ENCODE data around the gene ZKSCAN1. TPM values are rescaled to one million over a fixed set of nuclear protein-coding genes. Genes with fewer than 3 reads are reported as not detected.

ZKSCAN1 gene
- polyA plus RNA-seq, 1 donor, result 37.6 TPM

DNA sequence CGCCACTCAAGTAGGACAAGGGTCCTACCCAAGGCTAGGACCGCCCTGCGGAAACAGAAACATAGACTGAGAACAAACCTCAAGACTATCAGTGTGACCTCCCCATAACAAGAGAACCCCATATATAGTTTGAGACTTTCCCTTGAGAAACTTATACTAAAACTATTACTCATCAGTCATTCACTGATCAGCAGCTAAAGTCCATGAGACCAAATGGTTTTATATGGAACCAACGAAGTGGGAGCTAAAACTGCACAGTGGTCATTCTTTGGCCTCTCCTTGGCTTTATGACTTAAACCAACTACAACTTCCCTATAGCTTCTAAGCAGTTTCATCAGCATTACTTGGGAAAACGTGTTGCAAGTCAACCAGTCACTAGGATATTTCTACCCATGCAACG lies 20.5 kb downstream of the ZKSCAN1 start:
- DNase-seq (ENCODE audit: low read depth), result no peak

- DNase-seq (ENCODE audit: low read depth), result no peak
Observed at GRCh38 chr7:100038326-100038725, 22.9 kb downstream of the ZKSCAN1 start.

GRCh38 chr7:100040575-100040974 lies 25.2 kb downstream of the ZKSCAN1 start:
- DNase-seq (ENCODE audit: low read depth), result no peak

DNA sequence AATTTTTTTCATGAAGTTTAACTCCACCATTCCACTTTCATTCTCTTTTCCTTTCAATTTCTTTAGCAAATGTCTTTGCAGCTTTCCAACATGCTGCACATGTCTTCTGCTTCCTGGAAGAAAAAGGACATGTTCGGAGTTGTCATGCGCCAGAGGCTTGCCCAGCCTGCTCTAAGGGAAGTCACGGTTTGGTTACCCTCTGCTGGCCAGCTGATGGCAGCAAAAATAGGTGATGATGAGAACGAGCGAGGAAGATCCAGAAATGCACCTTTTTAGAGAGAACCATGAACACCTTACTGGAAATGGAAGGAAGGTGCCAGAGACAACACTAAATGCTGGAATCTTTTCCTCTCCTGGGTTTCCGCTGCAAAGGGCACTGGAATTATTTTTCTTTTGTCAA lies 29.3 kb downstream of the ZKSCAN1 start:
- DNase-seq (ENCODE audit: low read depth), result no peak

GRCh38 chr7:100048680-100049079 lies 33.3 kb downstream of the ZKSCAN1 start:
- DNase-seq (ENCODE audit: low read depth), result no peak

DNA sequence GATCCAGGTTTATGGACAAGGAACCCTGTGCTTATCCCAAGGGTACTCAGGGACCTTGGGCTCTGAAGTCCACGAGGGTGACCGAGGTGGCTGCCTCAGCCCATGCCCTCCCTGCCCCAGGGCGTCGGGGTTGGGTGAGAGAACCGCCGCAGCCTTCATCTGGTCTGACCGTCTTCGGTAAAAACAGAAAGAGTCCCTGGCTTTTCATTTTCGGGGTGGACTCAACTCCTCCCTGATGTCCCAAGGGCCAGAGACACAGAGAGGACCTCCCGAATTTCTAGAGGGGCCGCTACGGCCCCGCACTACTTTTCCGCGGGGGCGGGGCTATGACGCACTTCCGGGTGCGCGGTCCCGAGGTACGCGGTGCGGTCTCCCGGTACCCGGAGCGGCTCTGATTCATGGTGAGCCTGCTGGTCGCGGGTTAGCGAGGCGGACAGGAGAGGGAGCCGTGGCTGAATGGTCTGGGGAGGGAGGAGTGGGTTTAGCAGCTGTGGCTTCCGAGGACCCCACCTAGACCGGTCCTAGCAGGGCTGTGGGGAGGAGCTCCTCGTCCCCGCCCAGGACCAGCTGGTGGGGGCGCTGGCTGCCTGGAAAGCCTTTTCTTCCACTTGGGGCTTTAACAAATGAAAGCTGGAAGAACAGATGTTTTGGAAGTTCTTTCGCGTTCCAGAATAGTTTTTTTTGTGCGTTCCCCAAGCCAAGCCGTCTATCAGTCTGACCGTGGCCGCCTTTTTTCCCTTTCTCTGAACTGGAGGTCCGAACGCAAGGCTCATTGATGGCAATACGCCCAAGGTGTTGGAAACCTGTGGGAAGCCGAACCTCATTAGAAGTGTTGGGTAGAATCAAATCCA lies 34.3 kb downstream of the ZKSCAN1 start, which contains the start of gene ZSCAN21:
Gene ZSCAN21 (plus strand): TSS at position 334 of the 851 bp plus-strand sequence. CDS start 7,233 bp downstream, outside the sequence.
- peak; percentile 60 for DNase-seq (ENCODE audit: low read depth)

DNA sequence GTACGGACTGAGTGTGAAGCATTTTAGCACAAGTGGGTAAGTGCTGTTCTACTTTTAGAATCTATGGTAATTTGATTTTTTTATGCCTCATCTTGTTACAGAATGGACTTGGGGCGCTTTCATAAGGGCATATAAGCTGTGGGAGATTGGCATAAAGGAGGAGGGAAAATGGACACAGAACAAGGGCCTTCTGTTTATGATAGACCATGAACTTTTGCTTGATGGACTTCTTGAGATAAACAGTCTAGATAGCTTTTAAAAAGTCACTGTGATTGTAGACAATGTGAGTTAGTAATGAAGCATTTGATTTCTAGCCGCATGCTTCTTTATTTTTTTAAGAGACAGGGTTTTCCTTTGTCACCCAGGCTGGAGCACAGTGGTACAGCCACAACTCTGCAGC lies 36.2 kb downstream of the ZKSCAN1 start:
- no peak for DNase-seq (ENCODE audit: low read depth)

GRCh38 chr7:100053215-100053614 lies 37.8 kb downstream of the ZKSCAN1 start:
- DNase-seq (ENCODE audit: low read depth), result no peak

- no peak for DNase-seq (ENCODE audit: low read depth)
Observed at GRCh38 chr7:100057006-100057405, 41.6 kb downstream of the ZKSCAN1 start.

- no peak for DNase-seq (ENCODE audit: low read depth)
Observed at GRCh38 chr7:100059251-100059739, 43.9 kb downstream of the ZKSCAN1 start.

DNA sequence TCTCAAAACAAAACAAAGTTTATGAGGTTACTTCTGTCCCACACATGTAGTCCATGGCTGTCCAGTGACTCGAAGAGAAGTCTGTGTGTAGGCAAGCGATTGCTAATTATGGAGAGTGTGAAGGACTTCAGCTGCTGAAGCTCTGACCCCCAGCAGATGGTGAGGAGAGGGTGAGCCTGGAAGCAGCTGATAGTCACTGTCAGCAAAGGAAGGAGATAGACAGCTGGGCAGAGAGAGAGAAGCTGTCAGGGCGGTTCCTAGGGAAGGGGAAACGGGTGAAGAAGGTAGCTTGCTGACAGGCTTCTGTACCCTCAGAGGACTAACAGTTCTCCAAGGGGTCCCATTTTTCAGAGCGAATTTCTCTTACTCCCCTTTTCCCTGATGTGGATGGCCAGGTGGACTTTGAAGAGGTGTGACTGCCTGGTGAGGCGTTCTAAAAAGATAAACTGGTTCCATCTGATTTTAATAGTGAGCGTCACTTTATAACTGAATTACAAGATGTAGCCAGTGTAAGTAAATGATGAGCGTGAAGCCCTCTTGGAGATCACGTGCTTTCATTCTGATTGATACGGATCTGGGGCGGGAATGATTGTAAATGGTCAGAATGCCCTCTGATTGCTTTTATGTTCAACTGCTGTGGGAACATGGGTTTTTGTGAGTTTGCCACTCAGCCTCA lies 46.3 kb downstream of the ZKSCAN1 start:
- no peak for DNase-seq (ENCODE audit: low read depth)

GRCh38 chr7:100063376-100063775 lies 48.0 kb downstream of the ZKSCAN1 start:
- DNase-seq (ENCODE audit: low read depth), result no peak

GRCh38 chr7:100064162-100064561 lies 48.8 kb downstream of the ZKSCAN1 start:
- DNase-seq (ENCODE audit: low read depth), result no peak

DNA sequence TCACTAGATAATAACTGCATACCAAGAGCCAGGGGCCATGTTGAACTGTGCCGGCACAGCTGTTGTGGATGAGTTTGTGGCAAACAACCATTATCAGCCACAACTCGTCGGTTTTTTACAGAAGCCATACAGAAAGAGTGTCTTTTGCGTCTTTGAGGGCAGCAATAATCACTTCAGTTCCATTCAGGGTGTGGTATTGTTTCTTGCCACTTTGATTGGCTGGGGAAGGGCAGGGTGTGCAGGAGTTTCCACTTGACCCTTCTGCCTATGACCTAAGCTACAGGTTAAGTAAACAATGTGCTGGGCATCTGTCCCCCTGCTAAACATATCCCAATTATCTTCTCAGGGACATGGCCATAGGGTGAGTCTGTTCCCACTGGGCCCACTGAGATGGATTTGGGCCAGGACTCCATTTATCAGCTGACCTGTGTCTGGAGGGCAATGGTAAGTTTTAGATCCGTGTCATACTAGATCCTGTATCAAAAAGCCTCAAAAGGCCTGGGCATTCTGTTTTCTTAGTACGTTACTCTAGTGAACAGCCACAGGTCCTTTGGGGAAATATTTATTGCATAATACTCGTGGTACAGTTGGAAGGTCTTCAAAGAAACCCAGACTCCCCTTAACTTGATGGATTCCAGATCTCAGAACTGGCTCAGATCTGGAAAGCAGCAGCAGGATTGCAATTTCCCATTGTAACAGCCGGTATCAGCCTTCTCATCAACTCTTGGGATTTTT lies 50.2 kb downstream of the ZKSCAN1 start:
- DNase-seq (ENCODE audit: low read depth), result no peak

DNA sequence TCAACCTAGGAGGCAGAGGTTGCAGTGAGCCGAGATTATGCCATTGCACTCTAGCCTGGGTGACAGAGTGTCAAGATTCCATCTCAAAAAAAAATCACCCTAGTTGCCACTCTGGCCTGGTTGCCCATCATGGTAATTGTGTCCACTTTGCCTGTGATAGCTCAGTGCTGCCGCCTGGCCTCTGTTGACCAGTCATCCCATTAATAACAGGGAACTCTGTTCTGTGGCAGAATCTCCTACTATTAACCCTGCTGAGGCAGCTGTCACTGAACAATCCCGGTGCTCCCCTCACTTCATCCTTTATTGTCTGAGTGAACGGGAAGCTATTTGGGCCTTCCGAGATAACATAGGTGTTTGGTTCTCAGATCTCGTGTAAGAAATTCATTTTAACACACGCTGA lies 51.6 kb downstream of the ZKSCAN1 start:
- DNase-seq (ENCODE audit: low read depth), result no peak

- DNase-seq (ENCODE audit: low read depth), result no peak
Observed at GRCh38 chr7:100069991-100070390, 54.6 kb downstream of the ZKSCAN1 start.

DNA sequence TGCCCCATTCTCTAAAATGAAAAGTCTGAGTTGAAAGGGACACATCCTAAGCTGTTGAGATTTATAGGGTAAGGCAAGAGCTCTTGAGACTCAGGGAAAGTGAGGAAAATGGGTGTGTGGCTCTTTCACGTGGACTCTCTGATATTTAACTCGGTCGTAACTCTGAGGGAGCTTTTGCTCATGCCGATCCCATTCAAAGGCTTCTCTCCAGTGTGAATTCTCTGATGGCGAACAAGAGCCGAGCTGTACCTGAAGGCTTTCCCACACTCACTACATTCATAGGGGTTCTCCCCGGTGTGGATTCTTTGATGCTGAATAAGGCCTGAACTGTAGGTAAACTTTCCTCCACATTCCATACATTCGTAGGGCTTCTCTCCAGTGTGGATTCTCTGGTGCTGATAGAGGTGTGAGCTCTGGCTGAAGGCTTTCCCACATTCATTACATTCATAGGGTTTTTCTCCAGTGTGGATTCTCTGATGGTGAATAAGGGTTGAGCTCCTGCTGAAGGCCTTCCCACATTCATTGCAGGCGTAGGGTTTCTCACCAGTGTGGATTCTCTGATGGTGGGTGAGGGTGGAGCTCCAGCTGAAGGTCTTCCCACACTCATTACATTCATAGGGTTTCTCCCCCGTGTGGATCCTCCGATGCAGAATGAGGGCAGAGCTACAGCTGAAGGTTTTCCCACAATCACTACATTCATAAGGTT lies 55.8 kb downstream of the ZKSCAN1 start:
- DNase-seq (ENCODE audit: low read depth), result no peak

DNA sequence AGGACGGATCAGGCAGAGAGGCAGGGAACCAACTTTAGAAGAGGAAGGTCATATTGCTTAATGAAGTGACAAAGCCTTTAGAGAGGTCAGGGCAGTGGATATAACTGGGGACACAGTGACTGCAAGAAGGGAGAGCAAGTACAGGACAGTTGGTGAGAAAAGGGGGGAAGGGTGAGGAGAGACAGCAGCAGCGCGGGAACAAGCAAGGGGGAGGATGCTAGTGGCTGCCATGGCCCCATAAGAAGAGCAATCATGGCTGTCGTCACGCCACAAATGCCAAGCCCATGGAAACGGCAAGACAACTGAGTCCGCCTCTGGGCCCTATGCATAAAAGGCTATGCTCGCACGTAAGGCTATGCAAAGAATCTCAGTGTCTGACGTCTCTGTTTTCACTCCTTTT lies 57.1 kb downstream of the ZKSCAN1 start:
- DNase-seq (ENCODE audit: low read depth), result no peak

DNA sequence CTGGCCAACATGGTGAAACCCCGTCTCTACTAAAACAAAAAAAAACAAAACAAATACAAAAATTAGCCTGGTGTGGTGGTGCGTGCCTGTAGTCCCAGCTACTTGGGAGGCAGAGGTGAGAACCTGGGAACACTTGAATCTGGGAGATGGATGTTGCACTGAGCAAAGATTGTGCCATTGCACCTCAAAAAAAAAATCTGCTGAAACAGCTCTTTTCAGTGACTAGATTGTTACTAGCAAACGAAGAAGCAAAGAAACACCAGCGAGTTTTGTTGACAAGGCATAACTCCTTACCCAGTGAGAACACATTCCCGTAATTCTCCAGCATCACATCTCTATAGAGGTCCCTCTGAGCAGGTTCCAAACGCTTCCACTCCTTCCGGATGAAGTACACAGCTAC lies 59.4 kb downstream of the ZKSCAN1 start:
- no peak for DNase-seq (ENCODE audit: low read depth)

- no peak for DNase-seq (ENCODE audit: low read depth)
Observed at GRCh38 chr7:100075418-100075817, 60.0 kb downstream of the ZKSCAN1 start.

GRCh38 chr7:100077205-100077604 lies 61.8 kb downstream of the ZKSCAN1 start:
- no peak for DNase-seq (ENCODE audit: low read depth)
